ENCODE data around the gene CSNK2A2.
A peak's percentile ranks its signal among the peaks of the same experiment; 100 is the strongest.

Gene CSNK2A2

DNA sequence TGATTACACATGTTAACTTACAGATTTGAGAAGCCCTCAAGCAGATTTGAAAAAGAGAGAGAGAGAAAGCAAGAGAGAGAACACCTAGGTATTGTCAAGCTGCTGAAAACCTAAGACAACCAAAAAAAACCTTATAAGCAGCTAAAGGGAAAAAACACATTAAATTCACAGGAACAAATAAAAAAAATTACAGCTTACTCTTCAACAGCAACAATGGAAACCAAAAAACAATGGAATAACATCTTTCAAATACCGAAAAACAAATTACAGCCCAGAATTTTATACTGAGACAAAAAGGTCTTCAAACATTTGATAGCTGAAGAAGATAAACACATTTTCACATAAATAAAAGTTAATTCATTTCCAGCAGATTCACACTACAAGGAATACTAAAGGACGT is 60.3 kb downstream of the CSNK2A2 start:
- DNase-seq: no peak

GRCh38 chr16:58129097-58129936 is 68.6 kb downstream of the CSNK2A2 start, which contains the start of gene CFAP20:
Gene CFAP20, minus strand, starts transcription at chr16:58129381. Its CDS starts 266 bp downstream, at chr16:58129115.
- peak; percentile 99 for DNase-seq

DNA sequence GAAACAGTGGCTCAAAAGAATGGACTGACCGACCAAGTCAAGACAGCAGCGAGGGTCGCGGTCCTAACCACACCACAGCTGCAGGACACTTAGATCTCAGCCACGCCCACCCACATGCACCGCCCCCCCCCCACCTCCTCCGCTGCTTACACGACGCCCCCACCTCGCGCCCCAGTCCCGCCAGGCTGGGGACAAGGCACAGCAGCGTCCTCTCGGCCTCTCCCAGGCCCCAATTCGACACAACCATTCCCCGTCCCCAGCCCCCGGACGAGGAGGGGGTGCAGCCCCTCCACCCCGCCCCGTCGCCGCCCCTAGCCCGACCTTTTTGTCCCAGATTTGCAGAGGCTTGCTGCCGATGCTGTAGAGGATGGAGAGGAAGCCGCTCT is 69.2 kb downstream of the CSNK2A2 start:
- no peak for DNase-seq

GRCh38 chr16:58128181-58128631 is 69.7 kb downstream of the CSNK2A2 start:
- DNase-seq: peak; percentile 2

DNA sequence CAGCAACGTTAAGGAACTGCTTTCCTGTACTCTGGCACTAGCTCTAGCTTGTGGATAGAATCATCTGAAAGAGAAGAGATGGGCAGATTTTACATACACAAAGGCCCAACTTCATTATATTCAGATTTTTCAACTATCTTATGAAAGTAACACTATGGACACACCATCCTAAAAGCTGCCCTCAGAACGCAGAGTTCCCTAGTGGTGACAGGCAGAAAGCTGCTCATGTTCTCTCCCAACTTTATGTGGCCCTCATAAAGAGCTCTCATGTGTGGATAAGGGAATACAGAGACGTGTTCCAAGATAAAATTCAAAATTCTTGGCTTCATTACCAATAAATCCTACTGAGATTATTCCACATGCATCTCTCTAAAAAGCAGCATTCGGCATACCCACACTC is 70.3 kb downstream of the CSNK2A2 start:
- peak; percentile 7 for DNase-seq

- peak; percentile 38 for DNase-seq
Measured at GRCh38 chr16:58127033-58127556, 70.8 kb downstream of the CSNK2A2 start.

- DNase-seq: no peak
Measured at GRCh38 chr16:58126451-58126961, 71.4 kb downstream of the CSNK2A2 start.

GRCh38 chr16:58125781-58126335 is 72.0 kb downstream of the CSNK2A2 start:
- peak; percentile 18 for DNase-seq

DNA sequence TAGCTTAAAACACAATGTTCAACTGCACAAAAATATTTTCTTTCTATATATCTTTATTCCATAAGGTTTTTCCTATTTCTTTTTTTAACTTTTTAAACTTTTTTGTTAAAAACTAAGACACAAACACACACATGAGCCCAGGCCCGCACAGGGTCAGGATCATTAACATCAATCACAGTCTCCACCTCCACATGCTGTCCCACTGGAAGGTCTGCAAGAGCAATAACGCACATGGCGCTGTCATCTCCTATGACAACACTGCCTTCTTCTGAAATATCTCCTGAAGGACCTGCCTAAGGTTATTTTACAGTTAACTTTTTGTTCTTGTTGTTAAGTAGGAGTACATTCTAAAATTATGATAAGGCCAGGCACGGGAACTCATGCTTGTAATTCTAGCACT is 72.9 kb downstream of the CSNK2A2 start:
- DNase-seq: no peak

DNA sequence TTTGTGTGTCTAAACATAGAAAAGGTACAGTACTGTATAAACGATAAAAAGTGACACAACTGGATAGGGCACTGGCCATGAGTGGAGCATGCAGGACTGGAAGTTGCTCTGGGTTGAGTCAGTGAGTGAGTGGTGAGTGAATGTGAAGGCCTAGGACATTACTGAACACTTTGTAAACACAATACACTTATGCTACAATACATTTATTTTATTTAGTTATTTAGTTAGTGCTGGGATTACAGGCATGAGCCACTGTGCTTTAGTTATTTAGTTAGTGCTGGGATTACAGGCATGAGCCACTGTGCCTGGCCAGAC is 73.3 kb downstream of the CSNK2A2 start:
- no peak for DNase-seq

DNA sequence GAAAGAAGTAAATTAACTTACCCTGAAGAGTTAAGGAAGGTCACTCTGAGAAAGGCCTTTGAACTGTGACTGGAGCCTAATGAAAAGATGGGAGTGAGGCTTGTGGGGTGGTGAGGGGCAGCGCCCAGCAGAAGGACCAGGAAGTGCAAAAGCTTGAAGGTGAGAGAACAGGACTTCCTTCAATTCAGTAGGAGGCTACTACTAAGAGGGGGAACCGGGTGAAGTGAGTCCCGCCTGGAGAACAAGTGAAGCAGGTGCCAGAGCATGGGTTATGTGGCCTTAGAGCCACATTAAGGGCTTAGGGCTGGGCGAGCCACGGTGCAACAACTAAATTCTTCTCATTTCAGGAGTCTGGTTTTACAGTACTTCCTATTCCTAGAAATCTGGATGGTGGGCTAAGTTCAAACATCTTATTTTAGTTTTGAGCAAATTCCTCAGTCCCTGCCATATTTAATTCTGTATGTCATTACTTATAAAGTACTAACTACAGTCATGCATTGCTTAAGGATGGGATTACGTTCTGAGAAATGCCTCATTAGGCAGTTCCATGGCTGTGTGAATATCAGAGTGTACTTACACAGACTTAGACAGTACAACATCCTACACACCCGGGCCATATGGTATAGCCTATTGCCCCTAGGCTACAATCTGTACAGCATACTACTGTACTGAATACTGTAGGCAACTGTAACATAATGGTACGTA is 73.9 kb downstream of the CSNK2A2 start:
- no peak for DNase-seq

GRCh38 chr16:58121132-58121531 is 76.8 kb downstream of the CSNK2A2 start:
- DNase-seq: no peak

- DNase-seq: no peak
Measured at GRCh38 chr16:58120234-58120633, 77.7 kb downstream of the CSNK2A2 start.

- no peak for DNase-seq
Measured at GRCh38 chr16:58119509-58119845, 78.4 kb downstream of the CSNK2A2 start.

GRCh38 chr16:58118801-58119508 is 79.0 kb downstream of the CSNK2A2 start:
- DNase-seq: no peak

DNA sequence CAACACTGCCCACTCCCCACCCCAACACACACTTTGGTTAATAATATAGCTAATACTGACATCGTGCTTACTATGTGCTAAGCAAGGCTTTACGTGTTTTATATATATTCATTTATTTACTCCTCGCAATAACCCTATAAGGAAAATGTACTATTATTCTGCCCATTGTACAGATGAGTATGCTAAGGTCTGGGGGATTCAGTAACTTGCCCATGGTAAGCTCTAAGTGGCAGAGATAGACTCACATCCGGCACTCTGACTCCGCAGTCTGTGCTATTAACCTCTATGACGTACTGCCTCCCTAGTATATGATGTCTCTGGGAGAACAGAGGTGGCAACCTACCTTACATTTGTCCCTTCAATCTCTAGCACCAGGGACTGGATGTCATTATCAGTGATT is 81.4 kb downstream of the CSNK2A2 start:
- no peak for DNase-seq

- DNase-seq: no peak
Measured at GRCh38 chr16:58116081-58116480, 81.8 kb downstream of the CSNK2A2 start.

DNA sequence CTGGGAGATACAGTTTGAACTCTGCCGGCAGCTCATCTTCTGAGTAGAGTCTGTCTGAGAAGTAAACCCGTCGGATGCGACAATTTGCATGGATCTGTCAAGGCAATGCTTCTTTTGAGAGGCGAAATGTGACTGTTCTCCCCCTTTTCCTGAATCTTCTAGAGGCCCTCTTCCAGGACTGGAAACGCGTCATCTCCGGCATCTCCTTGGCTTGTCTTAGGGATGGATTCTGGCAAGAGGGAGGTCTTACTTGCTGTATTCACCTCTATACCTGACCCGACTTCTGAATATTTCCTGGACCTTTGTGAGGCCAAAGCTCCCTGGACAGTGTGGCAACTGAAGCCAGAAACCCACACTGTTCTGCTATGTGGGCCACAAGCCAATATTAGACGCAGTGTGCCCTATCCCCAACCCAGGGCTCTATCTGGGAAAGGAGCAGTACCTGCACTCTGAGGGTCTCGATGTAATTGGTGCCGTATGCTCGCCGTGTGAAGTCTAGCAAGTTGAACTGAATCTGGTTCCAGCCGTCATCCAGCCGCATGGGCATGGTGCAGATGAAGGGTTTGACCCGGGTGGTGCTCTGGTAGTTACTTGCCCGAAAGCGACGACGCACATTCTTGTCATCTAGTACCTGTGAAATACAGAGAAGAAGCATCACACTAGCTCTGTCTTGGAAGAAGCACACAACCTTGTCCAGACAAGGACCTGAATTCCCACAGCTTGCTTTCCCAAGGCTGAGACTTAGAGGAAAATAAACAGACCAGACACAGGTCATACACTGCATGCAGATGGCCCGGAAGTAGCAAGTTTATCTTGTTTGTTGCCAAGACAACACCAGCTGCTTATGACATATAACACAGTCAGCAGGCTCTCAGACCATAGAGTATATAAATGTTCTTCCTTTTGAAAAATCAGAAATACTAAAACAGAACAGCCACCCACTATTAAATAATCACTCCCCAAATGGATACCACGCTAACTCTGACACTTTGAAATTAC is 82.8 kb downstream of the CSNK2A2 start:
- DNase-seq: no peak

- no peak for DNase-seq
Measured at GRCh38 chr16:58111302-58111627, 86.6 kb downstream of the CSNK2A2 start.

DNA sequence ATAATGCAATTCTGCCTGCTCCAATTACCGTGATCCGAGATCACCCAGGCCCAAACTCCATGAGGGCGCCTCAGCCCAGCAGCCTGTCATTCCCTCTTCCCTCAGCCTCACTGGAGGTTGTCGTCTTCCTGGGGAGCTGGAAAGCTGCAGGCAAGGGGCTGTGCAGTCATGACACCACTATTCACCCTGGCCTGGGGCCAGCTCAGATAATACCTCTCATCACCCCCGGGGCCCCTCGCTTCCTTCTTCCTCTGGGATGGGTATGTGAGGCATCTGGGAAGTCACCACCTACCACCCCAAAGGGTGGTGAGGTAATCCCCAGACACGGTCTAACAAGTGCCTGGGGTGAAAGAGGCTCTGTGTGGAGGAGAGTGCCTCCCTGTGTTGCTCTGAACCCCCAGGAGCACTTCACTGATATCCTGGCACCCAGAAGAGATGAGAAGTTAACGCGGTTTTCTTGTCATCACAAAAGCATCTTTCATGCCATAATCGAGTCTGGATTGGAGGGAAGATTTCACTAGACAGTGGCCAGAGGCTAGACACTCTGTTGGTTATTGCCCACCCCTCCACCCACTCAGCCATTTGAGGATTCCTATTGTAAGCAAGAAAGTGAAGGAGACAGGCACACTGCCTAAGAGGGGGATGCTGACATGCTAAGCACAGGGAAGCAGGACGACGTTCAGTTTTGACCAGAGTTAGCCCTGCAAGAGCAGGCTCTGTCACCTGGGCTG is 87.2 kb downstream of the CSNK2A2 start:
- DNase-seq: no peak

GRCh38 chr16:58109881-58110280 is 88.0 kb downstream of the CSNK2A2 start:
- no peak for DNase-seq
